AG09319 (cell line): ENCODE results near the gene CER1.

ENCODE experiments used
- DNase-seq: peaks from one replicate; pipeline ENCODE4 v3.0.0-alpha.2; 2010; ENCODE audit warnings: low read depth; ENCODE audit errors: extremely low read depth
- CTCF ChIP-seq: IDR thresholded peaks from 2 replicates; pipeline ENCODE4 v1.5.1; 2011; ENCODE audit warnings: low read depth, mild to moderate bottlenecking, inconsistent platforms, low read length, moderate library complexity

Gene CER1

GRCh38 chr9:14719231-14719923 lies 3.2 kb downstream of the CER1 start:
- DNase-seq = no peak
- no peak for TF ChIP-seq CTCF

GRCh38 chr9:14715102-14715501 lies 7.4 kb downstream of the CER1 start:
- no peak for TF ChIP-seq CTCF
- no peak for DNase-seq

GRCh38 chr9:14713187-14713767 lies 9.3 kb downstream of the CER1 start:
- no peak for DNase-seq
- TF ChIP-seq CTCF = no peak

GRCh38 chr9:14710804-14711203 lies 11.7 kb downstream of the CER1 start:
- DNase-seq = no peak
- TF ChIP-seq CTCF = no peak

- TF ChIP-seq CTCF = no peak
Observed at GRCh38 chr9:14706530-14707140, 15.9 kb downstream of the CER1 start.

GRCh38 chr9:14705079-14705478 lies 17.5 kb downstream of the CER1 start:
- TF ChIP-seq CTCF = no peak

More at GRCh38 chr9:14706530-14707140, 15.9 kb downstream of the CER1 start:
- DNase-seq = no peak

GRCh38 chr9:14704281-14704680 lies 18.3 kb downstream of the CER1 start:
- TF ChIP-seq CTCF = no peak
- no peak for DNase-seq

More at GRCh38 chr9:14705079-14705478, 17.5 kb downstream of the CER1 start:
- no peak for DNase-seq
